ENCODE results near the gene PGLYRP3. TPM values are rescaled to one million over a fixed set of nuclear protein-coding genes. Genes with fewer than 3 reads are reported as not detected.

The PGLYRP3 gene
- total RNA-seq, 2 donors from 2014 or later: not detected

- DNase-seq (ENCODE audit: low spot score): no peak
- TF ChIP-seq POLR2AphosphoS5 (IDR thresholded peaks at IDR 0.05) (no peak), CTCF (IDR thresholded peaks at IDR 0.05) (no peak), POLR2A (IDR thresholded peaks at IDR 0.05) (no peak)
- Histone ChIP-seq H3K27me3 (replicated peaks; ENCODE audit: insufficient read depth) (no peaks in the 10 kb centered on the region), H3K4me1 (replicated peaks) (no peaks in the 10 kb centered on the region), H3K4me3 (no peak overlapping the region), H3K36me3 (no peaks in the 10 kb centered on the region), H3K9me3 (no peaks in the 10 kb centered on the region), H3K27ac (no peak overlapping the region)
- WGBS: 92% methylated on average over 3 of the region's 3 CpGs
- intact Hi-C loops (cut with DNase I): no loop called here
Measured at GRCh38 chr1:153251562-153251961, 61.2 kb downstream of the PGLYRP3 start.

DNA sequence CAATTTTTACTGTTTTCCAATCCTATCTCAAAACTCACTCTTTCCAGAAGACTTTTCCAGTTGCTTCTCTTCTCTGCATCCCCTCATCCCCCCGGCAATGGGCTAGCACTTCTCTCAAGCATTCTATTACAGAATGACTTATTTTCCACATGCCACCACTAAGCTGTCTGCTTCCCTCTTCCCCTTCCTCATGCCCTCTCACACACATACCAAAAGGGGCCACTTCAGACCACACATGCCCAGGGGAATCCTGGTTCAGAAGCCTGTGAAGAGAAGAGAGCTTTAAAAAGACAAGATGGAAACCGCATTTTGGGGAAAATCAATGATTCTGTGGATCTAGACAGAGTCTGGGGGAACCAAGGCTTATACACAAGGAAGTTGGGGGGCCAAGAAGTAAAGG, 61.7 kb downstream of the PGLYRP3 start:
- Histone ChIP-seq H3K4me1 (replicated peaks) (no peaks in the 10 kb centered on the region), H3K27me3 (replicated peaks; ENCODE audit: insufficient read depth) (no peaks in the 10 kb centered on the region), H3K4me3 (no peak overlapping the region), H3K36me3 (no peaks in the 10 kb centered on the region), H3K9me3 (no peaks in the 10 kb centered on the region), H3K27ac (no peak overlapping the region)
- WGBS: 89% methylated on average over 2 of the region's 2 CpGs
- no peak for TF ChIP-seq POLR2AphosphoS5 (IDR thresholded peaks at IDR 0.05)
- TF ChIP-seq POLR2A (IDR thresholded peaks at IDR 0.05): no peak
- no peak for TF ChIP-seq CTCF (IDR thresholded peaks at IDR 0.05)
- intact Hi-C loops (cut with DNase I): no loop called here
- DNase-seq (ENCODE audit: low spot score): no peak

DNA sequence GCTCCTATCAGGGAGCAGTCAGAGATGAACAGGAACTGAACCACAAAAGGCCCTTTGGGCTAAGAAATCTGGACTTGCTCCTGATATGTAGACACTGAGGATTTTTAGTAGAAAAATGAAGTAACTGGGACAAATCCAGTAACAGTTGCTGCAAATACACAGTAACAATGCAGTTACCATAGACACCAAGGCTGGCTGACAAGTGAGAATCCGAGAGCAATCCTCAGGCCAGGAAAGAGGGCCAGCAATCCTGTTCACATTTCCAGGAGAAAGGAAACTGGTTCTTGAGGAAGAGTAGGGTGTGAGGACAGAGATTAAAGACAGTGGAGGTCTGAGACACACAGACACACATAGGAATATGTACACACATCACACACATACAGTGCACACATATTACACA, 62.6 kb downstream of the PGLYRP3 start:
- TF ChIP-seq POLR2AphosphoS5 (IDR thresholded peaks at IDR 0.05): no peak
- TF ChIP-seq POLR2A (IDR thresholded peaks at IDR 0.05): no peak
- TF ChIP-seq CTCF (IDR thresholded peaks at IDR 0.05): no peak
- Histone ChIP-seq H3K27ac (no peak overlapping the region), H3K9me3 (no peaks in the 10 kb centered on the region), H3K4me3 (no peak overlapping the region), H3K36me3 (no peaks in the 10 kb centered on the region), H3K4me1 (replicated peaks) (no peaks in the 10 kb centered on the region), H3K27me3 (replicated peaks; ENCODE audit: insufficient read depth) (no peaks in the 10 kb centered on the region)
- 33% methylated on average over 1 of the region's 1 CpG for WGBS
- DNase-seq (ENCODE audit: low spot score): no peak
- intact Hi-C loops (cut with DNase I): no loop called here

- 60% methylated on average over 5 of the region's 5 CpGs for WGBS
- intact Hi-C loops (cut with DNase I): no loop called here
- no peak for DNase-seq (ENCODE audit: low spot score)
Measured at GRCh38 chr1:153248176-153248879, 64.4 kb downstream of the PGLYRP3 start.

More at GRCh38 chr1:153248176-153248879, 64.4 kb downstream of the PGLYRP3 start:
- no peak for TF ChIP-seq CTCF (IDR thresholded peaks at IDR 0.05)
- no peak for TF ChIP-seq POLR2AphosphoS5 (IDR thresholded peaks at IDR 0.05)
- TF ChIP-seq POLR2A (IDR thresholded peaks at IDR 0.05): no peak
- Histone ChIP-seq H3K27me3 (replicated peaks; ENCODE audit: insufficient read depth) (no peaks in the 10 kb centered on the region), H3K4me3 (no peak overlapping the region), H3K27ac (no peak overlapping the region), H3K4me1 (replicated peaks) (no peaks in the 10 kb centered on the region), H3K9me3 (no peaks in the 10 kb centered on the region), H3K36me3 (no peaks in the 10 kb centered on the region)

Small RNA genes within 50 kb of the gene (small RNA-seq; reads per million reads assigned to genes)
- 0 reads per million in 2 donors for gene RNU6-160P

Other genes with a start within 250 kb of the PGLYRP3 start
- gene SPRR2B, start 241.3 kb downstream of the PGLYRP3 start, total RNA-seq: not detected
- not detected for gene SPRR2E, start 218.4 kb downstream of the PGLYRP3 start, total RNA-seq
- gene SPRR2F, start 199.4 kb downstream of the PGLYRP3 start, total RNA-seq: 1 to 10 TPM in 1 of 2 donors, not detected in 1; 2.2 TPM
- not detected for gene SPRR2G, start 162.1 kb downstream of the PGLYRP3 start, total RNA-seq
- gene LELP1, start 109.5 kb downstream of the PGLYRP3 start, total RNA-seq: 1 to 10 TPM in 1 of 2 donors, not detected in 1; 4.4 TPM
- gene PRR9, start 95.4 kb downstream of the PGLYRP3 start, total RNA-seq: not detected
- gene LORICRIN, start 53.3 kb downstream of the PGLYRP3 start, total RNA-seq: under 1 TPM in 1 of 2 donors, not detected in 1; 0.45 TPM
- gene PGLYRP4, start 35.9 kb upstream of the PGLYRP3 start, total RNA-seq: not detected
- 10 to 100 TPM; 25.6 to 45.2 TPM for gene S100A9, start 44.9 kb upstream of the PGLYRP3 start, total RNA-seq
- gene S100A12, start 62.7 kb upstream of the PGLYRP3 start, total RNA-seq: not detected
- gene S100A8, start 78.1 kb upstream of the PGLYRP3 start, total RNA-seq: 1 to 10 TPM; 1.5 to 5.6 TPM
- not detected for gene S100A7A, start 103.6 kb upstream of the PGLYRP3 start, total RNA-seq
- not detected for gene S100A7, start 147.7 kb upstream of the PGLYRP3 start, total RNA-seq
- 100 to 1,000 TPM; 184 to 279 TPM for gene S100A6, start 223.0 kb upstream of the PGLYRP3 start, total RNA-seq
- not detected for gene S100A5, start 228.0 kb upstream of the PGLYRP3 start, total RNA-seq
- gene S100A4, start 232.9 kb upstream of the PGLYRP3 start, total RNA-seq: 10 to 100 TPM; 56.3 to 71.3 TPM
- gene S100A3, start 236.3 kb upstream of the PGLYRP3 start, total RNA-seq: under 1 TPM in 1 of 2 donors, not detected in 1; 0.46 TPM

Data from prostate gland (tissue), 2 donors.